ENCODE data around the gene N4BP3.
"Not testable (repeated sequence)": the region's sequence is repeated elsewhere in the genome, so short reads cannot be mapped to it uniquely, and the experiment has no call there.

The N4BP3 gene

GRCh38 chr5:178113141-178113787, at the start of gene N4BP3:
Gene N4BP3, plus strand, starts transcription at chr5:178113532. Its CDS starts 6,052 bp downstream, at chr5:178119584.
- DNase-seq (ENCODE audit: low read depth, low spot score): peak; percentile 84

DNA sequence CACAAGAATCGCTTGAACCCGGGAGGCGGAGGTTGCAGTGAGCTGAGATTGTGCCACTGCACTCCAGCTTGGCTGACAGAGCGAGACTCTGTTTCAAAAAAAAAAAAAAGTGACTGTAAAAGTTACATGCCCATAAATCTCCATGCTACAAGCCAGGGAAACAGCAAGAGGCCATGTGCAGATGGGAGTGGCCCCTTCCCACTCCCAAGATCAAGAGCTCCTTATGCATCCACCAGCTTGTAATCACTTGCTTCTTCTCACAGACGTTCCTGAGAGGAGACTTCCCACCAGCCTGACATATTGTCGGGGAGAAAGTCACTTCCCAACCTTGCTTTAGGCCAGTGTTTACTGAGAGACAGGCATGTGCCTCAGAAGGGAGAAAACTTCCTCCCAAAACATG, 45.6 kb upstream of the N4BP3 start:
- no peak for DNase-seq (ENCODE audit: low read depth, low spot score)

- DNase-seq (ENCODE audit: low read depth, low spot score): no peak
These were observed 45.0 kb upstream of the N4BP3 start for GRCh38 chr5:178068293-178068692.

- no peak for DNase-seq (ENCODE audit: low read depth, low spot score)
These were observed 43.4 kb upstream of the N4BP3 start for GRCh38 chr5:178069909-178070308.

DNA sequence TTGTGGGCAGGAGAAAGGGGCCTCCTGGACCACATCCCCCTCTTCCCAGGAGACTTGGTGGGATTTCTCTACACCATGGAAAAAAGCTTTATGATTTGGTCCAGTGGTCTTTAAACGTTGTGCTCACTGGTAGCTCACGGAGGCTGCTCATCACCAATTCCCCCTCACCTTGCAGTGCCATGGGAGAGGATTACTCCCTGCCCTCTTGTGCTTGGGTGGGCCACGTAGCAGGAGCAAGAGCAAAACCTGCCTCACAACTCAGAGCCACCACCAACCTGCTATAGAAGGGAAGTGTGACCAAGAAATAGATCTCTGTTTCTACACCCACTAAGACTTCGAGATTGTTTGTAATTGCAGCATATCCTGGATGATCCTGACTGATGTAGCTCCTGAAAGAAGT, 42.2 kb upstream of the N4BP3 start:
- DNase-seq (ENCODE audit: low read depth, low spot score): no peak

DNA sequence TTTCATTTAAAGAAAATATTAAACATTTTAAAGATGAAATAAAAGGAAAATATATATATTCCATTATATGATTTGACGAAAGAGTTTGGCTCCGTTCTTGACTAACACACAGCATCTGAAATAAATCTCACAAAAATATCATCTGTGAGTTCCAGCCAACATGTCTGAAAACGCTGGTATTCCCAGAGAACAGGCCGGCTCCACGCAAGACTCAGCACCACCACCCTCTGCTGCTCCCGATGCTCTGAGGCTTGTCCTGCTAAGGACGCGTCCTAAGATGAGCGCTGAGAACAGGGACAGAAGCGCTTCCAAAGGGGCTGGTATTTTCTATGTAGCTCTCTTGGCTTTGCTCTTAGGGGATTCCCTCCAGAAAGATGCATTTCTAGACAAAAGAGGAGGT, 40.6 kb upstream of the N4BP3 start:
- no peak for DNase-seq (ENCODE audit: low read depth, low spot score)

GRCh38 chr5:178074266-178074952, 38.9 kb upstream of the N4BP3 start:
- peak; percentile 37 for DNase-seq (ENCODE audit: low read depth, low spot score)

- not testable (repeated sequence) for DNase-seq (ENCODE audit: low read depth, low spot score)
These were observed 36.4 kb upstream of the N4BP3 start for GRCh38 chr5:178076965-178077364.

DNA sequence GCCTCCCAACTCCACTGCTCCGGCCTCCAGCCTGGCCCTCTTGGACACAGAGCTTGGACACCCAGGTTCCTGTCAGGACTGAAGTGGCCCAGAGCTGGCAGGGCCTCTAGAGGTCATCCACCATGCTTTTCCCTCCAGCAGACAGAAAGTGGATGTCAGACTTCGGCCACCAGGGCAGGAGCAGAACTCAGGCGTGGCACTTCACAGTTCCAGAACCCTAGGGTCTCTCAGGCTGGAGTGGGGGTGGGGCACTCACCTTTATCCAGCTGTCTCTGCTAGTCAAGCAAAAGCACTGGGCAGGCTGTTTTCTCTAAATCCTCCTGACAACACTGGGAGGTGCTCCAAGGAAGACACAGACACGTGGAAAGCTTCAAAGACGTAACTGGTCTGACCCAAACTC, 35.6 kb upstream of the N4BP3 start:
- no peak for DNase-seq (ENCODE audit: low read depth, low spot score)

DNA sequence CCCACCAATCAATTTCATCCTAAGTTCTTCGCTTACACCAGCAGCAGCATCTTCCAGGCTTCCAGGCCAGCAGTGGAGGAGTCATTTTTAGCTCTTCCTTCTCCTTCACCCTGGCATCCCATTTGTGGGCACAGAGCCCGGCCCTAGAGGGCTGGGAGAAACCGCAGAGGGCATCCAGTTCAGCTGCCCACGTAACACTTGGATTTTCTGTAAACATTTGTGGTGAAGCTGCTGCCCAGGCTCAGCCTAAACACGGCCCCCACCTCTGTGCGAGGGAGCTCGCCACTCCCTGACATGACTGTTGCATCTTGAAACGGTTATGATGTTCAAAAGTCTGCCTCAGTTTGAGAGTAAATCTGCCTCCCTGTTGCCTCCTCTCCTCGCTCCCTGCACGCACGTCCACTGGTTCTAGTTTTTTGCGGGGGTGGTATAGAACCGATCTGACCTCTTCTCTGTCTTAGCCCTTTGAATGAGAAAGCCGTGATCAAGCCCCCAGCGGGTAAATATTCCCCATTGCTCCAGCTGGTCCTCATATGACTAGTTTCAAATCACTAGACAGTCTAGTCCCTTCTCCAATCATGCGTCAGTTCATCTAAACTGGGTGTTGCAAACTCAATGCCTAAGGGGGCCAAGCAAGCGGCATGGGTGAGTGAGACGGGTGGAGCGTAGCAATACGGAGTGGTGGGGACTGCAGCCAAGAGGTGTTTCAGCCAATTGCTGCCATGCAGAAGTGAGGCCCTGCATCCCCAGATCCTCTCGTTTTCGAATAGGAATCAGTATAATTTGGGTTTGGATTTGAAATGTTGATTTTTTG, 34.9 kb upstream of the N4BP3 start:
- DNase-seq (ENCODE audit: low read depth, low spot score): peak; percentile 35

DNA sequence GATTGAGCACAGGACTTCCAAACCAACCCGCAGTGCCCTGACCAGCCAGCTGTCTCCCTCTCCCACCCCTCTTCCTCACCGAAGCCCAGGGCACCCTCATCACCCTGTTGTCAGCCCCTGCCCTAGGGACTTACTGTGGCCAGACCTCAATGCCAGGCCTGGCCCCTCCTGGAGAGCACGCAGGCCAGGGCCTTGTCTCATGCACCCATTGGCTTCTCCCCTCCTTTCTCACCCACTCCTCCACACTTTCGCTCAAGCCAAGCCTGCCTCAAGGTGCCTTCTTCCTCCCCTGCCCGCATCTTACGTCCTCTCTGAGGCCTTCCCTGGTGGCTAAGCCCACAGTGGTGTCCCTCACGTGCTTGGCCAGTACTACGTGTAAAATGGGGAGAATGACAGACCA, 33.3 kb upstream of the N4BP3 start:
- DNase-seq (ENCODE audit: low read depth, low spot score): no peak

DNA sequence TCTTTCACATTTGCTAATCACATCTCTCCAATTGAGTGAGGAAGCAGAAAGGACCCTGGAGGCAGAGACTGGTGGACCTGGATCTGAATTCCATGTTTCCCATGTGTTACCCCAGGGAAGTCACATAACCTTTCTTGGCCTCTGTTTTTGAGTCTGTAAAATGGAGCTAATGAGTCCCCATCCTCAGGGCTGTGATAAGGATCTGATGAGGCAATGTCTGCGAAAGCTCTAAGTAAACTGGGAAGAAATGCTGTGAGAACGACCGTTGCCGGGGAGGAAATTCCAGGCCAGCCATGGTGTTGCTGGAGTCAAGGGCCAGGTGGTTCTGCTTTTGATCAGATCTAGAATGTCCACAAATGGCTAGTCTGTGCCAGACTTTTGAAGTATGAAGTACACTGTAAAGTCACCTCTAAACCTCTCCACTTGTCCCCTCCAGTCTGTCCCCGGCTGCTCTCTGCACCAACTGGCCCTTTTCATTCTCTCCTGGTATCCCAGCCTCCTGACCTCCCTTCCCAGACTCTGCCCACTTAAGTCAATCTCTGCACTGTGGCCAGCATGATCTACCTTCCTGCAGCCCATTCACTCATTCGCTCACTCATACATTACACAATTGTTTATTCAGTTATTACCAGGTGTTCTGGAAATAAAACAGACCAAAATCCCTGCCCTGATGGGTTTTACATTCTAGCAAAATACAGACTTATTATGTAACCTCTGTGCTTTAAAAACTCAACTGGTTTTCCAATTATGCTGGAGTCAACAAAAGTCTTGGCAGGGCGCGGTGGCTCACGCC, 32.5 kb upstream of the N4BP3 start:
- no peak for DNase-seq (ENCODE audit: low read depth, low spot score)

DNA sequence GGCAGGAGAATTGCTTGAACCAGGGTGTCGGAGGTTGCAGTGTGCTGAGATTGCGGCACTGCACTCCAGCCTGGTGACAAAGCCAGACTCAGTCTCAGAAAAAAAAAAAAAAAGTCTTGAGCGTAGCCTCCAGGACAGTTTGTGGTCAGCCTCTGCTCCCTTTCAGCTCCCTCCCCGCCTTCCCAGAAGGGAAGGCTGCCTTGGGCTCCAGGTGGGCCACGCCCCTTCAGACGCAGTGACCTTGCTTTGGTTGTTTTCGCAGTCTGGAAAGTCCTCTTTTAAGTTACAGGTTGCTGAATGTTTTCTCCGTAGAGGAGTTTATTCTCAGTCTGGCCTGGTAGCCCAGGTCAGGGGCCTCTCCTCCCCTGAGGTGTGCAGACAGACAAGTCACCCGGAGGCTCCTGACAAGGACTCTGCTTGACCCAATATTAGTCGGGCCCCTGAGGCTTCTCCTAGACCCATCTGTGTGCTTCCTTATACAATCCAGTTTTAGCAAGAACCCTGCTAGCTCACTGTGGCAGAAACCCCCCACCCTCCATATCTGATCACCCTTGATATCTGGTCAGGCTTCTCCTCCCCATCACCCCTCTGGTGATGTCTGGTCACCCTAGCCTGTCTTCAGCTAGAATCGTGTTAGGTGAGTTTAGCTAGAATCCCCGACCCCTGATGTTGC, 31.6 kb upstream of the N4BP3 start:
- DNase-seq (ENCODE audit: low read depth, low spot score): no peak

GRCh38 chr5:178083922-178084321, 29.4 kb upstream of the N4BP3 start:
- DNase-seq (ENCODE audit: low read depth, low spot score): no peak

DNA sequence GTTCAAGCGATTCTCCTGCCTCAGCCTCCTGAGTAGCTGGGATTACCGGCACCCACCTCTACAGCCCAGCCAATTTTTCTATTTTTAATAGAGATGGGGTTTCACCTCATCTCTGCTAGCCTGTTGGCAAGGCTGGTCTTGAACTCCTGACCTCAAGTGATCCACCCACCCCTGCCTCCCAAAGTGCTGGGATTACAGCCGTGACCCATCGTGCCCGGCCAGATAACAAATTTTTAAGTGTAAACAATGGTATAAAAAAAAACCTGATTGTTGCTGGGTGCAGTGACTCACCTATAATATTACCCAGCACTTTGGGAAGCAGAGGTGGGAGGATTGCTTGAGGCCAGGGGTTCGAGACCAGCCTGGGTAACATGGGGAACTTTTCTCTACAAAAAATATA, 28.0 kb upstream of the N4BP3 start:
- no peak for DNase-seq (ENCODE audit: low read depth, low spot score)

DNA sequence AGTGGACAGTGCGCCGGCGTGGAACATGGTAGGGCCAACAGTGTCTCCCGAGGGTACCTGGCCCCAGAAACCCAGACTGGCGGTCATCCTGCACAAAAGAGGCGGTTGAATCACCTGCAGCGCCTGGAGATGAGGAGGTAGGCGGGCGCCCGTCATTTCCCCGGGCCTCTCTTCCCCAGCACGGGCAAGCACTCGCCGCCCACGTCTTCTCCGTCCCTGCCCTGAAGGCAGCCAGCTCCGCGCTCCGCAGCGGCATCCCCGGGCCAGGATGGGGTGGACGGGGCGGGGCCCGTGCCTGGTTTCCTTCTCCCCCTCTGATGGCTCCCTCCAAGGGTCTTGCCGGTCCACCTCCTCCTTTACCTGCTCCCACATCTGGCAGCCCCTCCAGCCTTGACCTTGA, 27.1 kb upstream of the N4BP3 start:
- no peak for DNase-seq (ENCODE audit: low read depth, low spot score)

DNA sequence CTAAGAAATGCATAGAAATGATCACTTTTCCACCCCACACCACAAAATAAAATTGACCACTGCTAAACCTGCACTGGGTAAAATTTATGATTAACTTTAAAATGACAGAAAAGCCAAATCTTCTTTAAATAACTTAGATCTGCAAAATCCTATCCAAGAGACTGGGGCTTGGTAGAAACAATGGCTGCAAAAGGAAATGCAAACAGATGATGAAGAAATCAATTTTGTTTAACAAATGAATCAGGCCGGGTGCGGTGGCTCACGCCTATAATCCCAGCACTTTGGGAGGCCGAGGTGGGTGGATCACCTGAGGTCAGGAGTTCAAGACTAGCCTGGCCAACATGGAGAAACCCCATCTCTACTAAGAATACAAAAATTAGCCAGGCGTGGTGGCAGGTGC, 26.1 kb upstream of the N4BP3 start:
- not testable (repeated sequence) for DNase-seq (ENCODE audit: low read depth, low spot score)

GRCh38 chr5:178090856-178091255, 22.5 kb upstream of the N4BP3 start:
- DNase-seq (ENCODE audit: low read depth, low spot score): no peak

DNA sequence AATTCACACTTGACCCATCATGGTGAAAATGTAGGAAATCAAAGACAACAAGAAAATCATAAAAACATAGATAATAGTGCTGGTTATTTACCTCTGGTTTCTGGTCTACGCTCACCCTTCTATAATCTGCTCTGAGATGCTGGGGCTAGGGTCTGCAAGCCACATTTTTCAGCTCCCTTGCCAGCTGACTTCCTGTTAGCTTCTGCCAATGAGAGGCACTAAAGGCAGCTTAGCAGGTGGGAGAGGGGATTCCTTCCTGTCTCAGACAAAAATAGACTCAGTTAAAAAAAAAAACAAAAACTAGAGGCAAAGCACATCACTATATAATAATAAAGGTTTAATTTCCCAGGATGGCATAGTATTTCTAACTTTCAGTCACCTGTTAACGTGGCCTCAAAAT, 20.2 kb upstream of the N4BP3 start:
- DNase-seq (ENCODE audit: low read depth, low spot score): no peak

DNA sequence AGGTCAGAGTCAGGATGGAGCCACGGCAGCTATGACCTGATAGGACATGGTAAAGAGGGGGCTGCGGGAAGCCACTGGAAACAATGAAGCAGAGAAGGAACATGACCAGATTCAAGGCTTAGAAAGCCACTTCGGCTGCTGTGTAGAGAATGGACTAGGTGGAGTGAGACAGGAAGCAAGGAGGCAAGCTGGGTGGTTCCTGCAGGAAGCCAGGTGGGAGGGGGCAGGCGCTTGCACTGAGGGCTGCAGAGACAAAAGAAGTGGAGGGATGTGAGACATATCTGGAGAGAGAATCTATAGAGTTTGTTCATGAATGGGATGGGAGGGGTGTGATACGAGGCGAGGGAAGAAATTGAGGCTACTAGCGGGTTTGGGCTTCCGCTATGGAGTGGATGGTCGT, 19.0 kb upstream of the N4BP3 start:
- DNase-seq (ENCODE audit: low read depth, low spot score): no peak

DNA sequence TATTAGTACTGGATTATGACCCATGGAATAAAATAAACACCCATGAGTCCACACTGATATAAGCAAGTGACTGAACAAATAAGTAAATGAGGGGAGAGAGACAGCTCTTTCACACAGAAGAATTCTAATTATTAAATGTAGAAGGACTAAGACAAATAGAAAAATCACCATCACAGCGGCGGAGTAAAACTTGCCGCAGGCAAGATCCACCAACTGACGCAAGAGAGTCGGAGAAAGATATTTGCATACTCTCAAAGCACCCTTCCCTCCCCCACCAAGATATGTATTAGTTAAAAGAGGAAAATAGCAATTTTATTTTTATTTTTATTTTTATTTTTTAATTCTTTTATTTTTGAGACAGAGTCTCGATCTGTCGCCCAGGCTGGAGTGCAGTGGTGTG, 14.6 kb upstream of the N4BP3 start:
- DNase-seq (ENCODE audit: low read depth, low spot score): no peak
